Upper lobe of left lung (tissue), 4 donors: ENCODE measurements around the gene PRKAR2B.

Experiments used
- CTCF ChIP-seq, 6 experiments: fragments of 450-650 bp in 4 of 6; fragments of 200-600 bp in 2 of 6; sonication (generic) in 2 of 6; IDR thresholded peaks; one replicate each; pipeline ENCODE4 v1.5.1; 2016 to 2019; ENCODE audit warnings: antibody characterized with exemption in 6 of 6
- POLR2A ChIP-seq, 4 donors: fragments of 450-650 bp; IDR thresholded peaks; one replicate each; pipeline ENCODE4 v1.5.1; 2016 to 2017; ENCODE audit warnings: antibody characterized with exemption in 4 of 4, mild to moderate bottlenecking in 2 of 4

DNA sequence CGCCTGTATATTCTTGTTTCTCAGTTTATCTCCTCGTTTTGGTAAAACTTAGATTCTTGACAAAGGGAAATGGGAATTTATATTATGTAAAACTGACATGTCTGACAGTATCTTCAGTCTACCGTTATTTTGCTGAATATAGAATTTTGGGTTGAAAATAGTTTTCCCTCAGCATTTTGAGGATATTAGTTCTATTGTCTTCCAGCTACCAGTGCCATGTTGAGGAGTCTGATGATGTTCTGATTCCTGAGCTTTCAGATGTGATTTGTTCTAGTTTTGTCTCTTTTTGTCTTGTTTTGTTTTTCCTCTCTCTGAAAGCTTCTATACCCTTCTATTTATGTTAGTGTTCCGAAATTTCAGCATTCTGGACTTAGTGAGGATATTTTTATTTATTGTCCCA, 8.0 kb upstream of the PRKAR2B start:
- no peak for TF ChIP-seq CTCF (IDR thresholded peaks at IDR 0.05)
- TF ChIP-seq POLR2A (IDR thresholded peaks at IDR 0.05) = no peak
